Fibroblast of skin of right biceps (primary cell): ENCODE measurements around the gene RPL35.

ENCODE experiments used
- DNase-seq: peaks from one replicate; pipeline ENCODE4 v3.0.0-alpha.2; 2013

Gene RPL35

DNA sequence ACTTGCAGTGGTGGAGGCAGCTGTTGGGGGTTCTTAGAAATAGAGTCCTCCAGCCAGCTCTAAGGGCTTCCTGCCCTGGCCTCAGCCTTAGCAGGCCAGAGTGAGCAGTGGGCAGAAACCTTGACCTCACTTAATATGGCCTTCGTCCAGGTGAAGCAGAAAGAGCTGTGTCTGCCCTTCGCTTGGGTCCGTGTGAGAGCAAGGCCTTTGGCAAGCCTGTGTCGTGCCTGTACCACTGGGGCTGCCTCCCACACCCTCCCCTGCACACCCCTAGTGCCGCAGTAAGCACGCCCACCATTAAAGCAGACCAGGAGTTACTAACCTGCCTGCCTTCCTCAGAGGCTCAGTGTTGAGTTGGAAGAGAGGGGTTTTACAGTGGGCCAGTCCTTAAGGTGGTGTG lies 13.7 kb upstream of the RPL35 start:
- no peak for DNase-seq

DNA sequence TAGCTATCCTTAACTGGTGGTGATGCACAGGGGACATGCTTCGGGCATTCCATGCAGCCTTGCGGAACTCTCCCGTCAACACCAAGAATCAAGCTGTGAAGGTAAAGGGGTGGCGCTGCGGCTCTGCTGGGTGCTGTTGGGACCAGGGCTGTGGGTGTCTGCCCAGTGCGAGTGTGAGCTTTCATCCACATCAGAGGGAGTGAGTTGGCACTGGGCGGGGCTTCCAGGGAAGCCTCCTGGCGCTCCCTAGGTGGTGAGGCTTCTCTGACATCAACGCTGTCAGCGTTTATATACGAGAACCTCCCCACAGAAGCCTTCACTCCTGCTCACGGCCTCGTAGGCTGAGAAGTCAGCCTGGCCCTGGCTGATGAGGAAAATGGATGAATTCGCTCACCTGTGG lies 11.9 kb upstream of the RPL35 start:
- DNase-seq = no peak

DNA sequence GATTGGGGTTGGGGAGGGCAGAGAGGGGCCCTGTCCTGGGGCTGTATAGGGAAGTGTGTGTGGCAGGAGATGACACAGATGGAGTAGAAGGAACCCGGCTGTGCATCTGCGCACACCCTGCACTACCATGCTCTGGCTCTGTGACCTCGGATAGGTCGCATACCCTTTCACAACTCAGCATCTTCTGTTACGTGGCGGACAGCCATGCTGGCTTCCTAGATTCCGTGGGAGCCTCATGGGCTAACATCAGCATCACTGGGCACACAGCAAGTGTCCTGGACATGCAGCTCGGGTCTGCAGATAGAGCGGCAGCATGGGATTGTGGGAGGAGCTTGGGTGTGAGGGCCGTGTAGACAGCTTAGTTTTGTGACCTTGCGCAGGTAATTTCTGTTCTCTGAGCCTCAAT lies 9.4 kb upstream of the RPL35 start:
- DNase-seq = no peak

DNA sequence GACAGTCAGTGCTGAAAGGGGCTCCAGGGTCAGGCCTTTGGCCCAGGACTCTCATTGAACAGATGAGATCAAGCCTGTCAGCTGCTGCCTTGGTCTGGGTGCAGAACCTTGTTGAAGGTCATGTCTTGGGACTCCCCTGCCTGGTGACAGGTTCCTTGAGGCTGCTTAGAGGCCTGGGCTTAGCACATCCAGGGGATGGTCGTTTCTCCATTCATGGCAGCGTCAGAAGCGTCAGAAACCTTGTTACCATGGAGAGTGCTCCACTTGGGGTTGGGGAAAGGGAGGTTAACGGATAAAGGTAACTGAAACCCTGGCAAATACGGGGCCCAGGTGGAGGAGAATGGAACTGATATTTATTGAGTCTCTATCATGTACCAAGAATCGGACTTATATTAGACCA lies 9.0 kb upstream of the RPL35 start:
- no peak for DNase-seq

DNA sequence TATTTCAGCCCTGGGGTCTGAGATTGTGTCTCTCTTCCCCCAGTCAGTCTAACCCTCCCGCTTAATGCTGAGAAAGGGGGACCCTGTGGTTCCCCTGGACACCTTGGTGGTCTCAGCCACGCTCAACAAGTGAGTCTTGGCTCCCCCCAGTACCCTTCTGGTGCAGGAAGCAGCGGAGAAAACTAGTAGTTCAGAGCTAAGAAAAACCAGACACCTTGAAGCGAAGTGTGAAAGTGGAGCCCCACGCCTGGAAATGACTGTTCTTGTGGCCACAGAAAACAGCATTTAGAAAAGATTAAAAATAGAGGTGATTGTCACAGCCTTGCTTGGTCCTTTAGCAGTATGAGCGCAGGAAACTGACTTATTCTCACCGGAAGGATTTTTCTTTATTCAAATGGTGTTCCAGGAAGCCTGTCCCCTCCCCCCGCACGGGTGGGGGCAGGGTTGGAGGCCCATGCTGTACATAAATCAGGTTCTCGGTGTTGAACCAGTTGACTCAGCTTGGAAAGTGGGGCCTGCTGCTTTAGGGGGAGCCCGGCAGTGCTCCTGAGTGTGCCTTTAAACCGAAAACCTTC lies 8.3 kb upstream of the RPL35 start:
- peak; percentile 61 for DNase-seq

DNA sequence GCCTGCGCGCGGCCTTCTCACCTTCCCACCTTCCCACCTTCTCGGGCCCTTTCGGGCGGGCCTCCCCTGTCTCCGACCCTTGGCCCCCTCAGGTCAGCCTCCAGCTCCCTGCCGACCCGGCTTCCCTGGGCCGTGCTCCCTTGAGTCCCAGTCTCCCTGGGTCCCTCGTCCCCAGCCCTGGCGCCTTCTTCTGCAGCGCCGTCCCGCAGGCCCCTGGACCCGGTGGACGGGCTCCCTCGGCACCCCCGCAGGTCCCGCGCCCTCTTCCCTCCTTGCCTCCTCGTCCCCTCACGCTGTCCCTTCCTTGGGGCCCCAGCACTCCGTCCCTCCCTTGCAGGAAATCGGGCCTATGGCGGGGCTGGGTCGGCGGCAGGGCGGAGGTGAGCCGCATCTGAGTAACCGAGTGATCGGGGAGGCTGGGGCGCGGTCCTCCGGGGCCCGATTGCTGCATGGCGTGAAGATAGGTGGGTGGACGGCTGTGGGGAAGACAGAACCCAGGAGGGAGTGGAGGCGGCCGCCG lies 7.8 kb upstream of the RPL35 start:
- no peak for DNase-seq

DNA sequence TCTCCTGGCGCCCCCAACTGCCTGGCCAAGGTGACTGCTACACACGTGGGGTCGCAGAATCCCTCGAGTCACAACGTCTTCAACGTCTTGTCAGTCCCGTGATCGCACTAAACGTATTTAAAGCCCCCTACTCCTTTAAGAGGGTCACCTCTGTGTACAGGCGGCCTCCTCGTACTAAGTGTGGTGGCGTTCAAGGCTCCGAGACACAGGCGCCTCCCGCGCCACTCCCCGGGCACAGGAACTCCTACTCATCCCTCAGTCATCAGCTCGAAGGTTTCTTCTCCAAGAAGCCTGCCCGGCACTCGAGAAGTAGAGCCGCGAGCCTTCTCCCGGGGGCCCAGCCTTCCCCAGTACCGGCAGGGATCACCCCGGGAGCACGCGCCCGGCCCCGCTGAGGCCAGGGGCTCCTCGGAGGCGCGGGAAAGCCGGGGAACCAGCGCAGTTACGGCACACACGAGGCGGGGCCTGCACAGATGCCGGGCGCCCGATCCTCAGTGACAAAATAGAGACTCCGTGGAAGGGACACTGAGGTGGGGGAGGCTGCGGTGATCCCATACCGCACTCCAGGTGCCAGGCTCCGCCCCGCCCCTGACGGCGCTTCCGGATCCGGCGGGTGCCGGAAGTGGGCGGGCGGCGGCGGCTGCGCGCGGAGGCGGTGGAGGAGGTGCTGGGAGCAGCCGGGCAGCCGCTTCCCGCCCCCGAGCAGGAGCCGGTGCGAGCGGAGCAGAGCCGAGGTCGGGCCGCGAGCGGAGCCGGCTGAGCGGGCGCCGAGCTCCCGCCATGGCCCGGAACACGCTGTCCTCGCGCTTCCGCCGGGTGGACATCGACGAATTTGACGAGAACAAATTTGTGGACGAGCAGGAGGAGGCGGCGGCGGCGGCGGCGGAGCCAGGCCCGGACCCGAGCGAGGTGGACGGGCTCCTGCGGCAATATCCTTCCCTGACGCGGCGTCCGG lies 7.0 kb upstream of the RPL35 start:
- peak; percentile 86 for DNase-seq

DNA sequence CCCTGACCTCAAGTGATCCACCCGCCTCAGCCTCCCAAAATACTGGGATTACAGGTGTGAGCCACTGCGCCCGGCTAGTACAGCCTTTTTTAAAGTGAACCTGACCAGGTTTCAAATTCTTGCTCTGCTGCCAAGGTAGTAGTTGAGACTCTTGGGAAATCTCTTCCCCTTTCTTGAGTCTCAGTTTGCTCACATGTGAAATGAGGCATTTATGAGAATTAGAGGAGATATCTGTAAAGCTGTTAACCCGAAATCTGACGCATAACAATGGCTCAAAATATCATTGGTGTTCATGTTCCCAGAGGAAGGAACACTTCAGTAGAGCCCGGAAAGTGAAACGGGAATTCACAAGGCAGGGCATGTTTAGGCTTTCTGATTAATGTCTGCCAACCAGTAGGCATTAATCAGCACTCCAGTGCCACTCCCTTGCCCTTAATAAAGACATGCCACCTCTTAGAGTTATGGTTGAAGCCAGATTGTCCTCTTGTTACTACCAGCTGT lies 1.7 kb upstream of the RPL35 start:
- DNase-seq = no peak

DNA sequence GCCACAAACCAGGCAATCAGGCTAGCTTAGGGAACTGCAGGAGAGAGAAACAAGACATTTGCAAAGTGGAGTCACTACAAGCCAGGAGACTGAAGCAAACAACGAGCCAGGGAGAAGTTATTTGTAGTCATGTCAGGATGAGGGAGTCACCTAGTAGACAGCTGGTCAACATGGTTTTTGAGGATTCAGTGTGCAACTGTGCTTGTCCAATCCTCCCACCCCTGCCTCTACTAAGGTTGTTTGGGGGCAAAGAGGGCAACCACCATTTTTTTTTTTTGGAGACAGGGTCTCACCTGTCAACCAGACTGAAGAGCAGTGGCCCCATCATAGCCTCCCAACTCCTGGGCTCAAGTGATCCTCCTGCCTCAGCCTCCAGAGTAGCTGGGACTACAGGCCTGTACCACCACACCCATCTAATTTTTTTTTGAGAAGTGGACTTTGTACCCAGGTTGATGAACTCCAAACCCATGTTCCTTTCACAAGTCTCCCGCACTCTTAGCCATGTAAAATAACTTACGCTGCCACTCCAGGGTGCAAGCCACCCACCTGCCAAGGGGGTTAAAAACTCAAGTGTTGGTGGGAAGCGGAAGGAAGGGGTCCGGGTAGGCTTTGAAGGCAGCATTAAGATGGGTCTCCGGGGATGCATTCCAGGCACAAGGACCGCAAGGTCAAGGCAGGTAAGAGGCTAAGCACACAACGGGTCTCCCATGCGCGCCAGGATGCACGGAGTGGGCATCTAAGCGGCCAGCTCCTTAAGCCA lies 995 bp downstream of the RPL35 start:
- no peak for DNase-seq

DNA sequence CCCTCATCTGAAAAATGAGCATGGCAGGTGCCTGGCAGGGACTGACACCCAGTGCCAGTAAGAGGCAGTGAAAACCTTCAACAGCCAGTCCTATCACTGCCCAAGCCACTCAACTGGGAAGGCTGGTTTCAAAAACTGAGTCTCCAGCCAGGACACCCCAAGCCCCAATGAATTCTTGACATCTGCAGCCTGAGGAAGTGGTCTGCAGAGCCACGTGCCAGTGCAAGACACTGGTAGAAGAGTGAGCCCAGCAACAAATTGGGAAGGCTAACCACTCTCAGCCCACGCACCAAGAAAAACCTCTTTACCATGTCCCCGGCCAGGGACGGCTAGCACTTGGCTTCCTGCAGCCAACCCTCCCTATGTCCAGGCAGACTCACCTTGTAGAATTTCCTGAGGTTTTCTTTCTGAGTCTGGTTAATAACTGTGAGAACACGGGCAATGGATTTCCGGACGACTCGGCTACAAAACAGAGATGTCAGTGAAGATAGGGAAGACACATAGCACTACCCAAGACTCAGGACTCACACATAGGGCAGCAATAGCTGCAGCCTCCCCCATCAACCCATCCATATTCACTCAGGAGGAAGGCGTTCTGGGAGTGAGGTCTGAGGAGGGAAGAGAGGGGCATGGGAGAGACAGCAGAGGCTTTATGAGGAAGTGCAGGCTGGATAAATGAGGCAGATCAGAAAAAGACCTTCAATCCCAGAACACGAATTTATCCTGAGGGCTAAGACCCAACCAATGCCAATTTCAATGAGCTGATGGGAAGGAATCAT lies 1.8 kb downstream of the RPL35 start:
- no peak for DNase-seq

DNA sequence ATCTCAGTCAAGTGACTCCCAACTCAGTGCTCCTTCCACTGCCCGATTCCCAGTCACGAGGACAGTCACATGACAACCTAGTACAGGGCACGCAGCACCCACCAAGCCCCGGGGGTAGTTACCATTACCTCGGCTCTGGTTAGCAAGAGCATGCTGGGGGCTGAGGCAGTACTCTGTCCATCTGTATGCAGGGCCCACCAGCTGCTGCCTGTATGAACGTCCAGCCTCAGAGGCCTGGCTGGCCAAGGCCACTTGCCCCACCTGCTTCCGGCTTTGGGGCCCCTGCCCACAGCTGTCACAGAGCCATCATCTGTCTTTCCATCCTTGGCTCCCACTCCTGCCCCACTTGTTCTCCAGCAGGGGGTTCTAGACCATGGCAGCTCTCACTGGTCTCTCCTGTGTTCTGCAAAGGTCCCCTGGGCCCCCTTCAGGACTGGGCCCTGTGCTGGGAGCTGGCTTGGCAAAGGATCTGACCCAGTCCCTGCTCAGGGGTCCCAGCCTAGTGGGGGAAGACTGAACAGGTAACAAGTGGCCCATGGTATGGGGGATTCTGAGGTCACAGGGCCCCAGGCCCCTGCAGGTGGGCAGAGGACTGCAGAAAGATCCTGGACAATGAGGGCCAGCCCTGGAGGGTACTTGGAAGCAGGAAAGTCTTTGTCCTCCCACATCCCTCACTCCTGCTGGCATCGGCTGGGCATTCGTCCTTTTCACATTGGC lies 3.3 kb downstream of the RPL35 start:
- no peak for DNase-seq

DNA sequence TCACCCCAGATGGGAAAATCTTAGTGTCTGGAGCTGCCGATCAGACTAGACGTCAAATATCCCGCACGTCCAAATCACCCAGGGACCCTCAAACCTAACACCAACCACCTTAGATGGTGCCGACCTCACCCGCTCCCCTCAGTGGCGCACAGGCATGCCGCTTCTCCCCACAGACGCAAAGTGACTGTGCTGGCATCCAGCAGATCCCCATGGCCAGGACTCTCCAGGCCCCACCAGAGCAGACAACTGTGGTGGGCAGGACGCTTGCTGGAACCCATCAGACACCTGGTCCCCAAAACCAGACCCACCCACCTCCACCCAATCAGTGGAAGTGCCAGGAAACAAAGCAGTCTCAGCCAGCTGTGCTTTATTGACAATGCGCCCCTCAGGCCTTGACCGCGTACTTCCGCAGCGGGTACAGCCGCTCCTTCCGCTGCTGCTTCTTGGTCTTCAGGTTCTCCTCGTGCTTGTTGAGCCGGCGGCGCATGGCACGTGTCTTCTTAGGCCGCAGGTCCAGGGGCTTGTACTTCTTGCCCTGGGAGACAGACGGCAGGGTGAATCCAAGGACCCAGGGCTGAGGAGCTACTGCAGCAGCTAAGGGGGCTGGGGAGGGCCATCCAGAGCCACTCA lies 4.1 kb downstream of the RPL35 start:
- no peak for DNase-seq

DNA sequence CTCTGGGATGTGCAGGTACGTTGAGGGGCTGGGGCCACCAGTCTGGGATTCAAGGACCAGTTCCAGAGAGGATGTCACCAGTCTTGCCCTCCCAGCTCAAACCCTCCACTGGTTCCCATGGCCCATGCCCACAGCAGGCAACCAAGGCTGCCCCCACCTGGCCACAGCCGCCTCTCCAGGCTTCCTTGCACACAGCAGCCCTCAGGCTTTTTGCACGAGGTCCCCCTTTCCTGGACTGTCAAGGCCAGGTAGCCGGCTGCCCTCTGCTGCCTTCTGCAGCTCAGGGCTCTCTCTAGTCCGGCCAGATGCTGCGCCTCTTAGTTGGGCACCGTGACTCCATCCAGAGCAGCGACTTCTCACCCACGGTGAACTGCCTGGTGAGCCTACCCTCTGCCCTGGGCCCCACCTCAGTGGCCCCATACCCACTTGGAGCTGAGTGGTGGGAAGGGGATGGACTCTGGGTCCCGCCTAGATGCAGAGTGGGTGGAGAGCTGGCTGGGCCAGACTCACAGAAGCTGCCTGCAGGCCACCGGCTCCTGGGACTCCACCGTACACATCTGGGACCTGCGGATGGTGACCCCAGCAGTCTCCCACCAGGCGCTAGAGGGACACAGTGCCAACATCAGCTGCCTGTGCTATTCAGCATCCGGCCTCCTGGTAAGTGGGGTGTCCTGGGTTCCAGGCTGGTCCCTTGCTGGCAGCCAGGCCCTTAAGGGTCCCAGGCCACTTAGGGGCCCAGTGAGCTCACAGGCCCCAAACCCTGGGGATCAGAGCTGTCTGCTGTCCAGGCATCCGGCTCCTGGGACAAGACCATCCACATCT lies 5.6 kb downstream of the RPL35 start:
- DNase-seq = peak; percentile 29

DNA sequence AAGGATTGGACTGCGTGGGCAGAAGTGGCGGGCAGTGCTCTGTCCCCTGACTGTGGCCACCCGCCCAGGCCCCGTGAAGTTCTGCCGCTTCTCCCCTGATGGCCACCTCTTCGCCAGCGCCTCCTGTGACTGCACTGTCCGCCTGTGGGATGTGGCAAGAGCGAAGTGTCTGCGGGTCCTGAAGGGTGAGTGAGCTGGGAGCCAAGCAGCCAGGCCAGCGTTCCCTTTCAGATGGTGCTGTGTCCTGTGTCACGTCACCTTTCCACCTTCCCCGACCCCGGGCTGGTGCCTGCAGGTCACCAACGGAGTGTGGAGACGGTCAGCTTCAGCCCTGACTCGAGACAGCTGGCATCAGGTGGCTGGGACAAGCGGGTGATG lies 6.2 kb downstream of the RPL35 start:
- DNase-seq = no peak

DNA sequence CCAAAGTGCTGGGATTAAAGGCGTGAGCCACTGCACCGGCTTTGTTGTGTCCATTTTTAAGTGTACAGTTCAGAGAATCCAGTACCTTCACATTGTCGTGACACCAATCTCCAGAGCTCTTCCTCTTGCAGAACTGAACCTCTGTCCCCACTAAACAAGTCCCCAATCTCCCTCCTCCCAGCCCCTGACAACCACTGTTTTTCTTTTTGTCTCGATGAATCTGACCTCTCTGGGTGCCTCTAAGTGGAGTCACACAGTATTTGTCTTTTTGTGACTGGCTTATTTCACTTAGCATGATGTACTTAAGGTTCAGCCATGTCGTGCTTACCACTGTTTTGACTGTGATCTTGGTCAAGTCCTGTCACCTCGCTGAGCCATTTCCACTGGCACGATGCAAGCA lies 6.9 kb downstream of the RPL35 start:
- DNase-seq = no peak

DNA sequence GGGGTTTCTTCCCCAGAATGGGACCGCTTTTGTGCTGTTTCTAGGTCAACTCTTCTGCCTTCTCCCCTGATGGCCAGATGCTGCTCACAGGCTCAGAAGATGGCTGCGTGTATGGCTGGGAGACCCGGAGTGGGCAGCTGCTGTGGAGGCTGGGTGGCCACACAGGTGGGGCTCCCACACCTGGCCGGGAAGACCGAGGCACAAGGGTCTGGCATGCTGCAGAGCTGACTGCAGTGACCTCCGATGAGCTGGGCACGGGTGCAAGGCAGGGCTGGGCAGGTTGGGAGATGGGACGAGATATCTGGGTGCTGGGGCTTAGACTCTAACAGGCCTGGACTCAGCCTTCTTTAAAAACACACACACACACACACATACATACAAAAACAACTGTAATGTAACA lies 7.6 kb downstream of the RPL35 start:
- DNase-seq = no peak

DNA sequence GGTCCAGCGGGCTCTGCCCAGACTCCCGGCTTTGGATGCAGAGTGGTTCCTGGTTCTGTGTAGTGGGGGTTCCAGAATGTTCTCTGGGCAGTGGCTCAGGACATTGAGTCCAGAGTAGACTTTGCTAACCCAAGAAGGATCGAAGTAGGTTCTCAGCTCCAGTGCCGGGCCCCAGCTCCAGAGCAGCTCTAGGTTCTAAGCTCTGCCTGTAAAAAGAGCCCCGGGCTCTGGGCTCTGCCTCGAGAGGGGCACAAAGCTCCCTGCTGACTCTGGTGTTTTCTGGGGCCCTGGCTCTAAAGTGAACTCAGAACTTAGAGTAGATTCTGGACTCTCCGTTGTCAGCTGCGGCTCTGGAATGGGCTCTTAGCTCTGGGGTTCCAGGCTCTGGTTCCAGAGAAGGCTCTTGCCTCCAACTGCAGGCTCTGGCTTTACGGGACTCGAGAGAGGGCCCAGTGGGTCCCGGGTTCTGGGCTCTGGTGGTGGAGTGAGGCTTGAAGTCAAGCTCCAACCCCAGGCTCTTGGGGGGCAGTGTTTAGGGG lies 8.1 kb downstream of the RPL35 start:
- DNase-seq = no peak

DNA sequence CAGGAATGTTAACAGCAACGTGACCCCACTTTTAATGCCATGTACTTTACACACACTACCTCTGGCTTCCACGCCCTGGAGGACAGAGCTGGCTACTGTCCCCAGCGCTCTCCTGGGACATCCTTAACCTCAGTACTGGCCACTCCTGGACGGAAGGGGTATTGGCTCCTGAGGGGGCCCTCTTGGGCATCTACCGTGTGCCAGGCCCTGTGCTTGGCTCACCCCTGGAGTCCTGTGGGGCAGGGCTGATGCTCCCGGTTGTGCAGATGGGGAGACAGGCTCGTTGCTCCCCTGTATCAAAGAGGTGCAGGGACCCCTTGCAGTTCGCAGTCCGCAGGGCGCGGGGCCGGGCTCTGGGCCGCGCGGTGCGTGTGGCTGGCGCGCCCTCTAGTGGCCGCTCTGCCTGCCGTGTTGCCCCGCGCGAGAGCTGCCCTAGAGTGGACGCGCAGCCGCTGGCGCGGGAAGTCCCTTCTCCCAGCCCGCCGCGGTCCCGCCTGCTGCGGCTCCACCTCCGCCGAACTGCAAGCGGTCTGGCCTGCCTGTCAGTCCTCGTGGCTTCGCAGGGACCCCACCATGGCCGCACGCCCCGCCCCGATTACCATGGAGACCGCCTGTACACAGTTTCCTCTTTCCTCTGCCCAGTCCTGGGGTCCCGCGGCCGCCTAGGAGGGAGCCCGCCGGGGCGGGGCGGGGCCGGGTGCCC lies 8.8 kb downstream of the RPL35 start, which contains the start of gene WDR38:
Gene WDR38 (plus strand): TSS at position 632 of the 703 bp plus-strand sequence. CDS start 72 bp downstream, outside the sequence.
- DNase-seq = peak; percentile 69

DNA sequence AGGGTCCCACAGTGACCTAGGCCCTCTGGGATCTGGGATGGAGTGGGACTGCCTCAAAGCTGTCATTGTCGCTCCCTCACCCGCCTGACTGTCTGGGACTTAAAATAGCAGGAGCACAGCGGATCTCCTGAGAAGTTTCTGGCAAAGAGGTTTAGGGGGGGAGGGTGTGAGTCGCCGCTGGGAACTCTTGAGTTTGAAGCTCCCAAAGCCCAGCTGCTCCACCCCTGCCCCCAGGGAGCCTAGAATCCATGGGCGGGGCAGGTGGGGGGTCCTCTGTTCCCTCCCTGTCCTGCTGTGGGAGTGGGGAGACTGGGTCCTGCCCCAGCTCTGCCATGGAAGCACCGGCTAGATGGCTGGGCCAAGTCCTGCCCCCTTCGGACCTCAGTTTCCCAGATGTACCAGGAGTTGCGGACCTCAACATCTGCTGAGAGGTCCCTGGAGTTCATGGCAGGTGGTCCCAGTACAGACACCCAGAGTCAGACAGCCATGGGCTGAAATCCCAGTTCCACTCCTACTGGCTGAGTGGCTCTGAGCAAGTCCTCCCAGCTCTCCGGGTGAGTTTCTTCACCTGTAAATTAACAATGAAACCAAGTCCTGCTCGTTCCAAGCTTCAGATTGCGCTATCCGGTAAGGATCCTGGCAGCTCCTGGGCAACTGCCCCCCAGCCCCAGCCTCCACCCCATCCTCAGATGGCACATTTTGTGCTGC lies 9.5 kb downstream of the RPL35 start:
- DNase-seq = peak; percentile 35
